ENCODE results near the gene ACSL3.
A peak's percentile ranks its signal among the peaks of the same experiment; 100 is the strongest.

Gene ACSL3

GRCh38 chr2:222813177-222813843, 47.5 kb upstream of the ACSL3 start:
- TF ChIP-seq PATZ1 (CRISPR knock-in tag; IDR thresholded peaks at IDR 0.05; ENCODE audit: borderline replicate concordance), result no peak
- TF ChIP-seq ZFP30 (CRISPR knock-in tag; IDR thresholded peaks at IDR 0.05), result no peak
- no peak for TF ChIP-seq BACH2 (CRISPR knock-in tag; IDR thresholded peaks at IDR 0.05; ENCODE audit: borderline replicate concordance)
- TF ChIP-seq ISL1 (CRISPR knock-in tag; IDR thresholded peaks at IDR 0.05), result no peak
- ATAC-seq, result no peak

GRCh38 chr2:222819722-222820333, 41.0 kb upstream of the ACSL3 start:
- peak; percentile 39; the same call in 2 of the 3 replicates for ATAC-seq
- TF ChIP-seq ESRRG (CRISPR knock-in tag; IDR thresholded peaks at IDR 0.05) (no peak), ZC3H10 (CRISPR knock-in tag; IDR thresholded peaks at IDR 0.05) (no peak), TCF4 (CRISPR knock-in tag; IDR thresholded peaks at IDR 0.05; ENCODE audit: borderline replicate concordance) (no peak), GLIS3 (CRISPR knock-in tag; IDR thresholded peaks at IDR 0.05) (no peak), SNAI2 (CRISPR knock-in tag; IDR thresholded peaks at IDR 0.05) (no peak), ZFP3 (CRISPR knock-in tag; IDR thresholded peaks at IDR 0.05) (no peak), TSHZ2 (CRISPR knock-in tag; IDR thresholded peaks at IDR 0.05) (no peak), CSRNP3 (CRISPR knock-in tag; IDR thresholded peaks at IDR 0.05) (no peak), BACH2 (CRISPR knock-in tag; IDR thresholded peaks at IDR 0.05; ENCODE audit: borderline replicate concordance) (no peak), TOX (CRISPR knock-in tag; IDR thresholded peaks at IDR 0.05; ENCODE audit: borderline replicate concordance) (no peak), PATZ1 (CRISPR knock-in tag; IDR thresholded peaks at IDR 0.05; ENCODE audit: borderline replicate concordance) (no peak), ZNF8 (CRISPR knock-in tag; IDR thresholded peaks at IDR 0.05) (no peak), ZNF565 (CRISPR knock-in tag; conservative IDR thresholded peaks at IDR 0.05; ENCODE audit: low read depth) (no peak), RARB (CRISPR knock-in tag; IDR thresholded peaks at IDR 0.05) (no peak), POU6F1 (CRISPR knock-in tag; IDR thresholded peaks at IDR 0.05; ENCODE audit: borderline replicate concordance, low read depth) (no peak), OSR1 (CRISPR knock-in tag; IDR thresholded peaks at IDR 0.05) (no peak), CSDC2 (CRISPR knock-in tag; IDR thresholded peaks at IDR 0.05) (no peak), ZNF70 (CRISPR knock-in tag; IDR thresholded peaks at IDR 0.05) (no peak)

Data from SK-N-SH treated with all-trans-retinoic acid at 6 μM for 48 hours (cell line).